SK-N-SH (cell line): ENCODE data around the gene WWTR1. TPM values are rescaled to one million over a fixed set of nuclear protein-coding genes. Genes with fewer than 3 reads are reported as not detected.

Experiments
- CTCF ChIA-PET: fragments of 300-600, 350-600 bp; formaldehyde crosslinking; extraction: SDS; loops from one replicate; lab custom pipeline; 2021; lab: Yijun Ruan, JAX
- POLR2A ChIA-PET: fragments of 350-600 bp; sonication (Branson Sonifier 250); formaldehyde crosslinking; extraction: SDS; loops from one replicate; lab custom pipeline; 2020; ENCODE audit warnings: antibody characterized with exemption, inconsistent platforms; lab: Yijun Ruan, JAX
- DNase-seq: peaks from one replicate; pipeline ENCODE4 v3.0.0; 2012
- H2AFZ ChIP-seq: fragments of 200-600 bp; sonication (generic); 2 replicates; pipeline ENCODE4 v1.8.1; 2016; ENCODE audit warnings: antibody characterized with exemption, mild to moderate bottlenecking, low read depth
- H3F3A ChIP-seq: fragments of 200-600 bp; sonication (generic); replicated peaks from 2 replicates; pipeline ENCODE3; 2016; ENCODE audit warnings: antibody characterized with exemption, mild to moderate bottlenecking; ENCODE audit not compliant: insufficient read depth
- H3K27ac ChIP-seq, 2 experiments: fragments of 200-500 bp in 1 of 2; fragments of 200-600 bp in 1 of 2; sonication (Bioruptor generic) in 1 of 2; sonication (generic), shearing (Covaris generic) in 1 of 2; 2 replicates each; pipeline versions ENCODE4 v1.5.1 to v1.6.1; 2014 to 2016; ENCODE audit warnings: low read depth in 2 of 2, inconsistent platforms in 1 of 2, low read length in 1 of 2, mild to moderate bottlenecking in 1 of 2, mixed read lengths in 1 of 2
- H3K27me3 ChIP-seq: fragments of 200-600 bp; sonication (generic), shearing (Covaris generic); 2 replicates; pipeline ENCODE4 v1.6.1; 2016; ENCODE audit warnings: mixed run types; ENCODE audit not compliant: insufficient read depth
- H3K36me3 ChIP-seq, 2 experiments: fragments of 200-500 bp in 1 of 2; fragments of 200-600 bp in 1 of 2; sonication (Bioruptor generic) in 1 of 2; sonication (generic) in 1 of 2; replicated peaks in 1 of 2; 2 replicates each; pipeline versions ENCODE3 to v1.5.1; 2014 to 2016; ENCODE audit warnings: low read length in 1 of 2, mild to moderate bottlenecking in 1 of 2; ENCODE audit not compliant: insufficient read depth in 2 of 2, control insufficient read depth in 1 of 2
- H3K4me1 ChIP-seq, 2 experiments: fragments of 200-500 bp in 1 of 2; fragments of 200-600 bp in 1 of 2; sonication (Bioruptor generic) in 1 of 2; sonication (generic), shearing (Covaris generic) in 1 of 2; 2 replicates each; pipeline versions ENCODE4 v1.5.1 to v1.6.1; 2014 to 2016; ENCODE audit warnings: low read depth in 1 of 2, low read length in 1 of 2, mixed run types in 1 of 2; ENCODE audit not compliant: insufficient read depth in 2 of 2, control insufficient read depth in 1 of 2
- H3K4me2 ChIP-seq: fragments of 200-600 bp; sonication (generic), shearing (Covaris generic); 2 replicates; pipeline ENCODE4 v1.6.1; 2017; ENCODE audit warnings: mixed run types
- H3K4me3 ChIP-seq, 2 experiments: fragments of 200-500 bp in 1 of 2; fragments of 200-600 bp in 1 of 2; sonication (Bioruptor generic) in 1 of 2; sonication (generic), shearing (Covaris generic) in 1 of 2; 2 replicates each; pipeline versions ENCODE4 v1.5.1 to v1.8.1; 2014 to 2016; ENCODE audit warnings: low read depth in 2 of 2, inconsistent platforms in 1 of 2, low read length in 1 of 2, mild to moderate bottlenecking in 1 of 2, mixed read lengths in 1 of 2, moderate library complexity in 1 of 2
- H3K79me2 ChIP-seq: fragments of 200-600 bp; sonication (generic); 2 replicates; pipeline ENCODE4 v1.8.1; 2017; ENCODE audit warnings: mild to moderate bottlenecking; ENCODE audit not compliant: insufficient read depth
- H3K9ac ChIP-seq: fragments of 200-600 bp; sonication (generic); 2 replicates; pipeline ENCODE4 v1.6.1; 2017; ENCODE audit warnings: mixed run types
- H3K9me2 ChIP-seq: fragments of 200-600 bp; sonication (generic); 2 replicates; pipeline ENCODE4 v1.6.1; 2017; ENCODE audit warnings: mixed run types
- H3K9me3 ChIP-seq: fragments of 200-600 bp; sonication (generic); 2 replicates; pipeline ENCODE4 v1.6.1; 2017; ENCODE audit warnings: mixed run types, mild to moderate bottlenecking, moderate library complexity
- H4K20me1 ChIP-seq: fragments of 200-600 bp; sonication (generic); 2 replicates; pipeline ENCODE4 v1.6.1; 2017; ENCODE audit warnings: mild to moderate bottlenecking, mixed run types; ENCODE audit not compliant: insufficient read depth
- ELF1 ChIP-seq: IDR thresholded peaks from 2 replicates; pipeline ENCODE4 v1.4.0; 2012
- EP300 ChIP-seq, 2 experiments: IDR thresholded peaks; 2 replicates each; pipeline versions ENCODE4 v1.4.0 to v1.6.1; 2012; ENCODE audit warnings: borderline replicate concordance in 1 of 2, low read depth in 1 of 2, low read length in 1 of 2
- EZH2phosphoT487 ChIP-seq: fragments of 200-600 bp; sonication (generic); IDR thresholded peaks from 2 replicates; pipeline ENCODE4 v1.6.1; 2017; ENCODE audit warnings: low read depth, mixed run types, mild to moderate bottlenecking, antibody characterized with exemption, moderate library complexity, borderline replicate concordance
- FOXJ3 ChIP-seq: sonication (generic); formaldehyde crosslinking; IDR thresholded peaks from 2 replicates; pipeline ENCODE4 v1.5.1; 2020; ENCODE audit warnings: mild to moderate bottlenecking, missing genetic modification reagents
- MEF2A ChIP-seq: IDR thresholded peaks from 2 replicates; pipeline ENCODE4 v1.4.0; 2012; ENCODE audit warnings: low read depth, borderline replicate concordance
- RCOR1 ChIP-seq: fragments of 150-350 bp; IDR thresholded peaks from 2 replicates; pipeline ENCODE4 v1.6.1; 2017; ENCODE audit warnings: antibody characterized with exemption, low read length
- RXRA ChIP-seq: IDR thresholded peaks from 2 replicates; pipeline ENCODE4 v1.4.0; 2012; ENCODE audit warnings: low read depth, mild to moderate bottlenecking, borderline replicate concordance
- SMC3 ChIP-seq: IDR thresholded peaks from 2 replicates; pipeline ENCODE4 v1.6.1; 2012; ENCODE audit warnings: low read depth, low read length, improper control_type of control experiment
- TCF12 ChIP-seq: IDR thresholded peaks from 2 replicates; pipeline ENCODE4 v1.4.0; 2012
- YY1 ChIP-seq: IDR thresholded peaks from 2 replicates; pipeline ENCODE4 v1.4.0; 2012; ENCODE audit warnings: low read depth, mild to moderate bottlenecking
- whole genome bisulfite sequencing: methylation state at CpG from one replicate; pipeline ENCODE4 v1.1.6; 2017; ENCODE audit warnings: low lambda C conversion rate; 5-methylcytosine and 5-hydroxymethylcytosine counted together
- polyA plus RNA-seq, 3 experiments: library from polyadenylated mRNA; depleted of rRNA; stranded (reverse); fragments of >200 nt; gene quantifications; 2 replicates each; pipeline ENCODE4 v1.2.3, GENCODE V29; 2012
- TF ChIP-seq, protein P1 (sequence below): fragments of 150-350 bp; IDR thresholded peaks from 2 replicates; pipeline ENCODE4 v1.6.1; 2016; ENCODE audit warnings: mild to moderate bottlenecking, low read depth, low read length
- TF ChIP-seq, protein P2 (sequence below): fragments of 200-600 bp; sonication (generic); IDR thresholded peaks from 2 replicates; pipeline ENCODE4 v1.6.1; 2017; ENCODE audit warnings: antibody characterized with exemption, mild to moderate bottlenecking, moderate library complexity
- TF ChIP-seq, protein P3 (sequence below): IDR thresholded peaks from 2 replicates; pipeline ENCODE4 v1.4.0; 2012; ENCODE audit warnings: low read depth
- TF ChIP-seq, protein P4 (sequence below): fragments of 150-350 bp; IDR thresholded peaks from 2 replicates; pipeline ENCODE4 v1.6.1; 2017; ENCODE audit warnings: antibody characterized with exemption, low read length, low read depth, borderline replicate concordance

The WWTR1 gene
- polyA plus RNA-seq, 1 of the 3 experiments (the other 2 are of a cell fraction): 60.6 TPM

DNA sequence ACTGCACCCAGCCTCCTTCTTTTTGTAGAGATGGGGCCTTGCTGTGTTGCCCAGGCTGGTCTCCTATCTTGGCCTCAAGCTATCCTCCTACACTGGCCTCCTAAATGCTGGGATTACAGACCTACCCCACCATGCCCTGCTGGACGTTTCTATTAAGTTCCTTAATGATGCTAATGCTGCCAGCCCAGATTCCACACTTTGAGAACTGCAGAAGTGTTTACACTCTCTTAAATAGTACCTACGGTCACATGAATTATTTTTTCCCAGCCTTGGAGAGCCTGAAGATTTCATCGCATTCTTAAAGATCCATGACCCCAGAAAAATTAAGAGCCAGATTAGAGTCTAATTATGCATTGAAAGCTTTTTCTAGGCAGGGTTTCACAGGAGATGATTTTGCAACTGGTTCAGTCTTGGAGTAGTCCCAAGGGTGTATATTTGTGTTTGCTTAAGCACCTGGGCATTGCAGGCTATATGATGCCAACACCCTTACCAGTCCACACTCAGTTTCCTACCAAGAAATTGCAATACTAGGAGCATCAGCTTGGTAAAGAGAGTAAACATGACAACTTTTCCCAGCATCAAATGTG, 146.7 kb downstream of the WWTR1 start (continued):
- TF ChIP-seq, protein P1, sequence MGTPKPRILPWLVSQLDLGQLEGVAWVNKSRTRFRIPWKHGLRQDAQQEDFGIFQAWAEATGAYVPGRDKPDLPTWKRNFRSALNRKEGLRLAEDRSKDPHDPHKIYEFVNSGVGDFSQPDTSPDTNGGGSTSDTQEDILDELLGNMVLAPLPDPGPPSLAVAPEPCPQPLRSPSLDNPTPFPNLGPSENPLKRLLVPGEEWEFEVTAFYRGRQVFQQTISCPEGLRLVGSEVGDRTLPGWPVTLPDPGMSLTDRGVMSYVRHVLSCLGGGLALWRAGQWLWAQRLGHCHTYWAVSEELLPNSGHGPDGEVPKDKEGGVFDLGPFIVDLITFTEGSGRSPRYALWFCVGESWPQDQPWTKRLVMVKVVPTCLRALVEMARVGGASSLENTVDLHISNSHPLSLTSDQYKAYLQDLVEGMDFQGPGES: no peak
- TF ChIP-seq FOXJ3: no peak

DNA sequence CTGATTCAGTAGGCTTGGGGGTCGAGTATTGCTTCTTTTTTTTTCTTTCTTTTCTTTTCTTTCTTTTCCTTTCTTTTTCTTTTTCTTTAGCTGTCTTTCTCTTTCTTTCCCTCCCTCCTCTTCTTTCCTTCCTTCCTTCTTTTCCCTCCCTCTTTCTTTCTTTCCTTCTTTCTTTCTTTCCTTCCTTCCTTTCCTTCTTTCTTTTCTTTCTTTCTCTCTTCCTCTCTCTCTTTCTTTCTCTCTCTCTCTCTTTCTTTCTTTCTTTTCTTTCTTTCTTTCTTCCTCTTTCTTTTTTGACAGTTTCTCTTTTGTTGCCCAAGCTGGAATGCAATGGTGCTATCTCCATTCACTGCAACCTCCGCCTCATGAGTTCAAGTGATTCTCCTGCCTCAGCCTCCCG, 147.3 kb downstream of the WWTR1 start:
- H2AFZ ChIP-seq: no peak overlapping the region
- no peaks in the 10 kb centered on the region for H3K79me2 ChIP-seq
- ChIA-PET POLR2A (no interaction called here), CTCF (interaction anchor here (0.9 to 3.7 kb wide), 8 partner anchors 8 to 261 kb away, joined by 3 to 20 read pairs (median 4); no protein-coding TSS in a partner anchor)
- no peaks in the 10 kb centered on the region for H3K36me3 ChIP-seq
- no peak overlapping the region for H3K9ac ChIP-seq
- TF ChIP-seq YY1 (no peak), ELF1 (no peak), EZH2phosphoT487 (no peak)
- no peaks in the 10 kb centered on the region for H3K27me3 ChIP-seq
- H3K9me2 ChIP-seq: no peaks in the 10 kb centered on the region
- peaks cover 34% of the 10 kb centered on the region for H3F3A ChIP-seq
- 61% methylated on average over 3 of the region's 3 CpGs for whole genome bisulfite sequencing
- H3K4me1 ChIP-seq: peaks cover 0 to 21% of the 10 kb centered on the region in 2 experiments; a peak in 1 of 4 replicates
- H3K27ac ChIP-seq: no peak overlapping the region
- H3K9me3 ChIP-seq: no peaks in the 10 kb centered on the region
- no peak overlapping the region for H3K4me2 ChIP-seq
- no peak overlapping the region for H3K4me3 ChIP-seq
- no peaks in the 10 kb centered on the region for H4K20me1 ChIP-seq
- DNase-seq: no peak

DNA sequence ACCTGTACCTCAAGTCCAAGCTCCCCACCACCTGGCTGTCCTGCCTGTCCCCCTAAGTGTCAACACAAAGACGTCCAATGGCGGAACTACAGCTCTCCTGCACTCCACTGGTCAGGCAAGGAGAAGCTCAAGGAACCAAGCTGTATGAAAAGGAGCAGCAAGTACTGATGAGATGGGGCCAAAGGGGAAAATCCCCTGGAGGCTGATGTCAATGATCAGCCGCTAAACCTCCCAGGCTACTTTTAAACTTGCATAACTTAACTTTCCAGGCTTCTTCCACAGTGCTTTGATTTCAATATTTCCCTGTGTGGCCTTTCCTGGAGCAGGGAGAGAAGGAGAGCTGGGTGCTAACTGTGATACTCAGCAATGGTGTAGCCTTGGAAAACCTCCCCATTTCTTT, 148.3 kb downstream of the WWTR1 start:
- H3K4me3 ChIP-seq: no peak overlapping the region
- H3K4me2 ChIP-seq: no peak overlapping the region
- H3K27ac ChIP-seq: no peak overlapping the region
- no peak for DNase-seq
- H3K9ac ChIP-seq: no peak overlapping the region
- no peaks in the 10 kb centered on the region for H3K36me3 ChIP-seq
- peaks cover 0 to 21% of the 10 kb centered on the region in 2 experiments; a peak in 1 of 4 replicates for H3K4me1 ChIP-seq
- H3K9me3 ChIP-seq: no peaks in the 10 kb centered on the region
- no peak for TF ChIP-seq TCF12
- TF ChIP-seq, protein P2, sequence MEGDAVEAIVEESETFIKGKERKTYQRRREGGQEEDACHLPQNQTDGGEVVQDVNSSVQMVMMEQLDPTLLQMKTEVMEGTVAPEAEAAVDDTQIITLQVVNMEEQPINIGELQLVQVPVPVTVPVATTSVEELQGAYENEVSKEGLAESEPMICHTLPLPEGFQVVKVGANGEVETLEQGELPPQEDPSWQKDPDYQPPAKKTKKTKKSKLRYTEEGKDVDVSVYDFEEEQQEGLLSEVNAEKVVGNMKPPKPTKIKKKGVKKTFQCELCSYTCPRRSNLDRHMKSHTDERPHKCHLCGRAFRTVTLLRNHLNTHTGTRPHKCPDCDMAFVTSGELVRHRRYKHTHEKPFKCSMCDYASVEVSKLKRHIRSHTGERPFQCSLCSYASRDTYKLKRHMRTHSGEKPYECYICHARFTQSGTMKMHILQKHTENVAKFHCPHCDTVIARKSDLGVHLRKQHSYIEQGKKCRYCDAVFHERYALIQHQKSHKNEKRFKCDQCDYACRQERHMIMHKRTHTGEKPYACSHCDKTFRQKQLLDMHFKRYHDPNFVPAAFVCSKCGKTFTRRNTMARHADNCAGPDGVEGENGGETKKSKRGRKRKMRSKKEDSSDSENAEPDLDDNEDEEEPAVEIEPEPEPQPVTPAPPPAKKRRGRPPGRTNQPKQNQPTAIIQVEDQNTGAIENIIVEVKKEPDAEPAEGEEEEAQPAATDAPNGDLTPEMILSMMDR: no peak
- TF ChIP-seq RXRA: no peak
- no peak for TF ChIP-seq EP300 (IDR thresholded peaks at IDR 0.05; ENCODE audit: borderline replicate concordance in 1 of 2, low read depth in 1 of 2, low read length in 1 of 2)
- TF ChIP-seq, protein P3, sequence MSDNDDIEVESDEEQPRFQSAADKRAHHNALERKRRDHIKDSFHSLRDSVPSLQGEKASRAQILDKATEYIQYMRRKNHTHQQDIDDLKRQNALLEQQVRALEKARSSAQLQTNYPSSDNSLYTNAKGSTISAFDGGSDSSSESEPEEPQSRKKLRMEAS: no peak
- no peak for TF ChIP-seq MEF2A
- no peak for TF ChIP-seq SMC3
- TF ChIP-seq RCOR1: no peak
- TF ChIP-seq, protein P4, sequence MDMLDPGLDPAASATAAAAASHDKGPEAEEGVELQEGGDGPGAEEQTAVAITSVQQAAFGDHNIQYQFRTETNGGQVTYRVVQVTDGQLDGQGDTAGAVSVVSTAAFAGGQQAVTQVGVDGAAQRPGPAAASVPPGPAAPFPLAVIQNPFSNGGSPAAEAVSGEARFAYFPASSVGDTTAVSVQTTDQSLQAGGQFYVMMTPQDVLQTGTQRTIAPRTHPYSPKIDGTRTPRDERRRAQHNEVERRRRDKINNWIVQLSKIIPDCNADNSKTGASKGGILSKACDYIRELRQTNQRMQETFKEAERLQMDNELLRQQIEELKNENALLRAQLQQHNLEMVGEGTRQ: no peak
- no peaks in the 10 kb centered on the region for H4K20me1 ChIP-seq
- CTCF ChIA-PET: interaction anchor here (0.9 to 3.7 kb wide), 5 partner anchors 13 to 208 kb away, joined by 3 to 20 read pairs (median 3); no protein-coding TSS in a partner anchor
- no peaks in the 10 kb centered on the region for H3K9me2 ChIP-seq
- POLR2A ChIA-PET: interaction anchor here (0.7 kb wide), 1 partner anchor 44 kb away, joined by 3 read pairs; no protein-coding TSS in a partner anchor
- 91% methylated on average over 3 of the region's 3 CpGs for WGBS
- no peaks in the 10 kb centered on the region for H3K79me2 ChIP-seq
- no peak overlapping the region for H2AFZ ChIP-seq
- peaks cover 26% of the 10 kb centered on the region for H3F3A ChIP-seq
- H3K27me3 ChIP-seq: no peaks in the 10 kb centered on the region
